ENCODE data around the gene LHFPL6. TPM values are rescaled to one million over a fixed set of nuclear protein-coding genes. Genes with fewer than 3 reads are reported as not detected.

Gene LHFPL6
- polyA plus RNA-seq, 3 donors: 0.14 to 0.59 (median 0.46) TPM

- no peak overlapping the region for H3K9ac ChIP-seq (ENCODE audit: insufficient read depth, low read length, poor library complexity, severe bottlenecking)
- intact Hi-C loops (cut with micrococcal nuclease): no loop called here
- H3K4me2 ChIP-seq (replicated peaks; ENCODE audit: extremely low read depth, low read length, poor library complexity, severe bottlenecking): no peak overlapping the region
- peaks cover 24 to 31% of the 10 kb centered on the region in 2 donors for H3K4me1 ChIP-seq (ENCODE audit: control insufficient read depth in 1 of 2, insufficient read depth in 2 of 2, low read length in 2 of 2)
- H3K4me1 Mint-ChIP-seq: peaks cover 29% of the 10 kb centered on the region
- no peak overlapping the region for H3K4me3 Mint-ChIP-seq
- TF ChIP-seq CTCF (IDR thresholded peaks at IDR 0.05): no peak
- no peaks in the 10 kb centered on the region for H3K79me2 ChIP-seq (ENCODE audit: insufficient read depth, low read length)
- no peaks in the 10 kb centered on the region for H3K27me3 Mint-ChIP-seq (ENCODE audit: low read depth in 3 of 3)
- no peaks in the 10 kb centered on the region for H3K36me3 ChIP-seq (replicated peaks in 1 of 2; ENCODE audit: control insufficient read depth in 1 of 2, insufficient read depth in 2 of 2, low read length in 2 of 2)
- H3K27ac ChIP-seq (ENCODE audit: low read depth in 1 of 2, low read length in 2 of 2): no peak overlapping the region
- H3K27me3 ChIP-seq (ENCODE audit: control insufficient read depth in 2 of 2, insufficient read depth in 2 of 2, low read length in 2 of 2): no peaks in the 10 kb centered on the region
- no peak overlapping the region for H2AFZ ChIP-seq (ENCODE audit: insufficient read depth, low read depth, low read length, poor library complexity, severe bottlenecking)
- WGBS (ENCODE audit: insufficient coverage): 100% methylated on average over 1 of the region's 3 CpGs
- no peaks in the 10 kb centered on the region for H4K20me1 ChIP-seq (ENCODE audit: insufficient read depth, low read length)
- no peak overlapping the region for H3K27ac Mint-ChIP-seq
- H3K9me3 Mint-ChIP-seq: peaks cover 0 to 3% (median 0%) of the 10 kb centered on the region in 7 donors
- no peaks in the 10 kb centered on the region for H3K36me3 Mint-ChIP-seq
- no peak for DNase-seq
- no peaks in the 10 kb centered on the region for H3K9me3 ChIP-seq (replicated peaks in 1 of 2; ENCODE audit: control insufficient read depth in 1 of 2, insufficient read depth in 1 of 2, low read length in 2 of 2)
- no peak overlapping the region for H3K4me3 ChIP-seq (replicated peaks in 1 of 3; ENCODE audit: low read depth in 2 of 3, low read length in 3 of 3)
These were observed 200.6 kb downstream of the LHFPL6 start for GRCh38 chr13:39402221-39402970.

- Histone ChIP-seq H3K36me3 (replicated peaks in 1 of 2; ENCODE audit: control insufficient read depth in 1 of 2, insufficient read depth in 2 of 2, low read length in 2 of 2) (no peaks in the 10 kb centered on the region), H3K4me3 (replicated peaks in 1 of 3; ENCODE audit: low read depth in 2 of 3, low read length in 3 of 3) (peak overlapping the region in 1 of 3 experiments; percentile 0), H3K4me2 (replicated peaks; ENCODE audit: extremely low read depth, low read length, poor library complexity, severe bottlenecking) (peak overlapping the region; percentile 30), H3K4me1 (ENCODE audit: control insufficient read depth in 1 of 2, insufficient read depth in 2 of 2, low read length in 2 of 2) (peaks cover 24 to 31% of the 10 kb centered on the region in 2 donors), H3K27ac (ENCODE audit: low read depth in 1 of 2, low read length in 2 of 2) (peak overlapping the region in 1 of 2 donors; percentile 76), H3K79me2 (ENCODE audit: insufficient read depth, low read length) (no peaks in the 10 kb centered on the region), H4K20me1 (ENCODE audit: insufficient read depth, low read length) (no peaks in the 10 kb centered on the region), H3K27me3 (ENCODE audit: control insufficient read depth in 2 of 2, insufficient read depth in 2 of 2, low read length in 2 of 2) (no peaks in the 10 kb centered on the region), H2AFZ (ENCODE audit: insufficient read depth, low read depth, low read length, poor library complexity, severe bottlenecking) (peak overlapping the region; percentile 69), H3K9ac (ENCODE audit: insufficient read depth, low read length, poor library complexity, severe bottlenecking) (no peak overlapping the region), H3K9me3 (replicated peaks in 1 of 2; ENCODE audit: control insufficient read depth in 1 of 2, insufficient read depth in 1 of 2, low read length in 2 of 2) (no peaks in the 10 kb centered on the region)
- H3K27me3 Mint-ChIP-seq (ENCODE audit: low read depth in 3 of 3): no peaks in the 10 kb centered on the region
- peaks cover 29% of the 10 kb centered on the region for H3K4me1 Mint-ChIP-seq
- WGBS (ENCODE audit: insufficient coverage): no CpG with 5 or more reads among the region's 3 CpGs
- intact Hi-C loops (cut with micrococcal nuclease): no loop called here
- TF ChIP-seq CTCF (IDR thresholded peaks at IDR 0.05): no peak
- H3K9me3 Mint-ChIP-seq: peaks cover 0 to 3% (median 0%) of the 10 kb centered on the region in 7 donors
- H3K4me3 Mint-ChIP-seq: no peak overlapping the region
- DNase-seq: no peak
- H3K27ac Mint-ChIP-seq: peak overlapping the region in 4 of 7 donors; percentile 20 to 80 (median 60)
- no peaks in the 10 kb centered on the region for H3K36me3 Mint-ChIP-seq
These were observed 201.2 kb downstream of the LHFPL6 start for GRCh38 chr13:39401756-39402155.

Data from CD14-positive monocyte (primary cell).